H1 (cell line): ENCODE measurements around the gene ROGDI.

Experiments used
- CTCF ChIP-seq, 3 experiments: IDR thresholded peaks; 1 replicate in 2 of 3; 2 replicates in 1 of 3; pipeline versions ENCODE4 v1.5.1 to v1.6.1; 2011; ENCODE audit warnings: low read length in 3 of 3, mild to moderate bottlenecking in 3 of 3, inconsistent platforms in 2 of 3, low read depth in 1 of 3, moderate library complexity in 1 of 3; ENCODE audit not compliant: insufficient read depth in 1 of 3; ENCODE audit errors: control extremely low read depth in 1 of 3
- EZH2 ChIP-seq: fragments of 200-600 bp; sonication (generic); IDR thresholded peaks from 2 replicates; pipeline ENCODE4 v1.7.1; 2012; ENCODE audit warnings: low read depth, mild to moderate bottlenecking, moderate library complexity, low read length, inconsistent platforms; ENCODE audit not compliant: severe bottlenecking
- NRF1 ChIP-seq: IDR thresholded peaks from 2 replicates; pipeline ENCODE4 v1.6.1; 2011; ENCODE audit warnings: mild to moderate bottlenecking, low read depth, low read length, improper control_type of control experiment
- POLR2A ChIP-seq, 2 experiments: IDR thresholded peaks; 1 replicate in 1 of 2; 2 replicates in 1 of 2; pipeline ENCODE4 v1.6.1; 2011; ENCODE audit warnings: low read depth in 2 of 2, low read length in 2 of 2, mild to moderate bottlenecking in 2 of 2; ENCODE audit errors: control extremely low read depth in 1 of 2
- YY1 ChIP-seq: IDR thresholded peaks from 2 replicates; pipeline ENCODE4 v1.6.1; 2011; ENCODE audit warnings: low read depth, mild to moderate bottlenecking, low read length

GRCh38 chr16:4752351-4753100 lies 49.9 kb downstream of the ROGDI start:
- TF ChIP-seq YY1 (no peak), POLR2A (IDR thresholded peaks at IDR 0.05; ENCODE audit: control extremely low read depth in 1 of 2, low read depth in 2 of 2, low read length in 2 of 2) (no peak), EZH2 (no peak), NRF1 (no peak), CTCF (IDR thresholded peaks at IDR 0.05; ENCODE audit: control extremely low read depth in 1 of 3, insufficient read depth in 1 of 3, low read depth in 1 of 3, low read length in 3 of 3) (no peak)
